22Rv1 (cell line): ENCODE measurements around the gene PARD3B.

Experiments used
- CTCF ChIP-seq: fragments of 450-650 bp; IDR thresholded peaks from 2 replicates; pipeline ENCODE4 v1.5.1; 2017; ENCODE audit warnings: mild to moderate bottlenecking
- ZFX ChIP-seq: fragments of 450-650 bp; IDR thresholded peaks from 2 replicates; pipeline ENCODE4 v1.6.1; 2017; ENCODE audit warnings: antibody characterized with exemption, borderline replicate concordance

- TF ChIP-seq CTCF: no peak
- TF ChIP-seq ZFX: no peak
These were observed 1069.7 kb downstream of the PARD3B start for GRCh38 chr2:205614965-205615364.
